HG03064 (cell line): ENCODE measurements around the gene DCTN1.
"Not testable (repeated sequence)": the region's sequence is repeated elsewhere in the genome, so short reads cannot be mapped to it uniquely, and the experiment has no call there.

Experiments used
- ATAC-seq: cut with Tn5 transposase; IDR thresholded peaks from one replicate; pipeline ENCODE4 v1.9.1; 2021; ENCODE audit warnings: low read depth; ENCODE audit not compliant: unreplicated experiment

DCTN1 gene

GRCh38 chr2:74373985-74374384 lies 6.1 kb downstream of the DCTN1 start:
- ATAC-seq = no peak

GRCh38 chr2:74373221-74373676 lies 6.9 kb downstream of the DCTN1 start:
- ATAC-seq = no peak

DNA sequence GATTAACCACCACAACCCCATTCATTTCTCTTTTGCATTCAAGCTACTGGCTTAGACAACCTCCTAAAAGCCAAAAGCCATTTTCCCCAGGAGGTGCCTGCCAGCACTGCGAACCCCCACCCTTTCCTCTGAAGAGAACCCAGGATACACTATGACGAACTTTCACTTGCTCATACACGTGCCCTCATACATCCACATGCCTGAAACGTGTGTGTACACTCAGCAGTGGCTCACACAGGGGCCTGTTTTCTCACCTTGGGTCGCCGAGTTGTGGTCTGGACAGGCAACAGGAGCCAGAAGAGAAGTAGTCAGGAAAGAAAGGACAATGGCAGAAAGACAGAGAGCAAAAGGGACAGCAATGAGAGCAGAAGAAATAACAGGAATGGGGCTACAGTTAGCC lies 7.4 kb downstream of the DCTN1 start:
- no peak for ATAC-seq

DNA sequence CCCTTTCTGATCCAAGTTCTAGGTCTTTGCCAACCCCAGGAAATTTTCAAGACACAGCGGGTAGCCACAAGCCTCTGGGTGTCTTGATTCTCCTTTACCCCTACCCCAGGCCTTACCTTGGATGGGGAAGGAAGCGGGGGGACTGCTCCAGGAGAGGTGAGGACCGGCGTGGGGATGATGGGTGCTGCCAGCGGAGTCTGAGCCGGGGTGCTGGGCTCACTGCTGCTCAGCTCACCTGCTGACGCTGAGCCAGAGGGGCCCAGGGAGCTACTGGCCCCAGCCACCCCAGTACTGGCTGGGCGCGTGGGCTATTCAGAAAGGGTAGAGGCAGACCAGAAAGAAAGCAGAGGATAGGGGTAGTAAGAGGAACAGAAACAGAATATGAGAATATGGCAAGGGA lies 8.7 kb downstream of the DCTN1 start:
- ATAC-seq = no peak

- ATAC-seq = no peak
These were observed 10.1 kb downstream of the DCTN1 start for GRCh38 chr2:74369976-74370375.

DNA sequence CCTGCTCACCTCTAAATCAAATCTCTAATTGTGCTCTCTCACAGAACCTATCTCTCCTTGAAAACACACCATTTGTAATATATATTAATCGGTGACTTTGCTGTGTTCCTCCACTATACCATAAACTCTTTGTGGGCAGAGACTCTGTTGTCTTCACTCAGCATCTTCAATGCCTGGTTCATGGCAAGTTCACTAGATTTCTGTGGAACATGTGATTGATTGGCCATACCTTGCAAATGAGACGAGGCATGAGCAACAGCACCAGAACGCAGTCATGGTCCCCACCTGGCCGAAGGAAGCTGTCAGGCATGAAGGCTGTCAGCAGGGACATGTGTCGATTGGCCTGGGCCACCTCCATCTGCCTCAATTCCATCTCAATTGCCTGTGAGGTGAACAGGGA lies 11.6 kb downstream of the DCTN1 start:
- ATAC-seq = no peak

DNA sequence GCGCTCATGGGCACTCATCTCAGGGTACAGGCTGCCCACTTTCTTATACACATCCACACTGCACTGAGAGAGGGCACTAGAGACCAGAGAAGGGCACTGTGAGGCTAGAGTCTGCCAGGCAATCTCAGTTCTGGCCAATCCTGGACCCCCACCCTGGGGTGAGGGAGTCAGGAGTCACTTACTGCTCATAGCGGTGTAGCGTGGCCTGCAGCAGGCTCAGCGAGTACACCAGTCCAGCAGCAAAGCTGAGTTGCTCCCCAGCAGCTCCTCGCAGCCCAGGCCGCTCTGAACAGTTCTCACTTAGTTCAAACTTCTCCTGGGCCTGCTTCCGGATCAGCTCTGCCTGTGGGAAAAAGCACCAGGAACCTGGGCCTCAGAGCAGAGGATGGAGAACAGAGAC lies 12.3 kb downstream of the DCTN1 start:
- ATAC-seq = no peak

DNA sequence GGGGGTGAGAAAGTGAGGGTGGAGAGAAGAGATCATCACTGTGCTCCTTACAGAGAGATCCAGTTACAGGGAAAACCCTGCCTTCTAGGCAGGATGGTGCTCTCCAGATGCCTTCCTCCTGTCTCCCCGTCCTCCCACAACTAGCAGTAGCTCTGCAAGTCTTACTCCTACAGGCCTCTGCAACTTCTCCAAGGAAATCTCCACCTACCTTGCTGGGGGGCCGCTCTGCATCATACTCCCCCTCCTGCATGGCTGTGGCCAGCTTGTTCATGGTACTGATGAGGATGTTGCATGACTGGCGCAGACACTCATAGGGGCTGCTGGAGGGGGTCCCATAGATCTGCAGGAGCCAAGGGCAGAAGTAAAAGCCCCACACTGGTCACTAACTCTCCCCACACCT lies 14.1 kb downstream of the DCTN1 start:
- ATAC-seq = no peak

- no peak for ATAC-seq
These were observed 15.3 kb downstream of the DCTN1 start for GRCh38 chr2:74364533-74365505.

DNA sequence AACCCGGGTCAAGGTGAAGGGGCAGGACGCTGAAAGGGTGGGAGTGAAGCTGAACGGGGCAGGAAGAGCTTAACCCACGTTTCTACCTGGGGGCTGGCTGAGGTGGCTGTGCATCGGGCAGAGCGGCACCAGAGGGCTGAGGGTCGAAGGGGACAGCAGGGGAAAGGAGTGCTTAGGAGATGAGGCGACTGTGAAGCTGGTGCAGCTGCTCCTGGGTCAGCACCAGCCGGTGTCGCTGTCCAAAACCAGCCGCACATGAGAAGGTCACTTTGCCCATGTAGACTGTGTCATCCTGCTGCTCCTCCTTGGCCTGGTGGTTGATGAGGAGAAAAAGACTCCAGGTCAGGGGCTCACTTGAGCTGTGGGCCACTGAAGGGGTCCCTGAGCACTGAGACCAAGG lies 18.8 kb downstream of the DCTN1 start:
- no peak for ATAC-seq

GRCh38 chr2:74357627-74358026 lies 22.5 kb downstream of the DCTN1 start:
- no peak for ATAC-seq

DNA sequence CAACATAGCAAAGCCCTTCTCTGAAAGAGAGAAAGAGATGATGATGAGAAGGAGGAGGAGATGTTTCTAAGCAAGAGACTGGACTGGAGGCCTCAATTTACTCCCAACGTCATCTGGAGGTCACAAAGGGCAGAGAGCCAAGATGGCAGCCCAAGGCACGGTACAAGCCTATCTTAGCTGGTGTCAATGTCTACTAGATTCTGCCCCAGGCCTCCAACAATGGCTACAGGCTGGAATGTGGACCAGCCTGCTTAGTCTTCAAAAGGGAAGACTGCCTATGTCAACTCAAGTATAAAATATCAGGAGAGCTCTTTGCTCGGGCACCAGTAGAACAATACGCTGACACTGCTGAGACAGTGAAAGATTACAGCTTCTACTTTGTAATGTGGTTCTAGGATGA lies 30.2 kb downstream of the DCTN1 start:
- no peak for ATAC-seq

- no peak for ATAC-seq
These were observed 32.4 kb downstream of the DCTN1 start for GRCh38 chr2:74347742-74348141.

- ATAC-seq = no peak
These were observed 32.8 kb downstream of the DCTN1 start for GRCh38 chr2:74347303-74347702.

DNA sequence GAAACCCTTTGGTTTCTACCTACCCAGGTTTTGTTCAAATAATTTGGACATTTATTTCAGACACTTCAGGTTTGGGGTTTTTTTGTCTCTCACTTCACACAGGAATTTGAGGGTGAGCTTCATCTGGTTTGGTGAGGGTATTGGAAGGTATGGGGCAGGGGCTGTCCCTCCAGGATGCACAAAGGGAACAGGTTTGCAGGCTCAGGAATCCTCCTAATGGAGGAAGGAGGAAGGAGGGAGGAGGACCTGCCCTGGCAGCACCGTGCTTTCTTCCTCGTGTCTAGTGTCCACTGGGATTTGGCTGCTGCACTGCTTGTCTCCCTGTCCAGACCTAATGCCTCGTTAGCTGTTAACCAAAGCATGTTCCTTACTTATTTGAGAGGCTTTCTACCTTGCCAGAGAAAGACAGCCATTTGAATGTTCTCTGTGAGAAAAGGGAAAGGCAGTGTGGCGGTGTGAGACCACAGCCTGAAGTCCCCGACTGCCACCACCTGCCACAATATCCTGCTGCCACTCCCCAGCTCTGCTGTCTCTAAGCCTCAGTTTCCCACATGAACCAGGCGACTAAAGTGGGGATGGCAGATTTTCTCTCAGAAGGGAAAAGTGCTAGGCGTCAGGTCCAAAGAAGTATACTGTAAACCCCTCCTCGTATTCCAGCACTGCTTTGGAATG lies 34.7 kb downstream of the DCTN1 start:
- ATAC-seq = no peak

GRCh38 chr2:74343316-74343715 lies 36.8 kb downstream of the DCTN1 start, which contains the start of gene SLC4A5:
Gene SLC4A5, minus strand, starts transcription at chr2:74343416. Its CDS starts 28,393 bp downstream, at chr2:74315023.
- no peak for ATAC-seq

DNA sequence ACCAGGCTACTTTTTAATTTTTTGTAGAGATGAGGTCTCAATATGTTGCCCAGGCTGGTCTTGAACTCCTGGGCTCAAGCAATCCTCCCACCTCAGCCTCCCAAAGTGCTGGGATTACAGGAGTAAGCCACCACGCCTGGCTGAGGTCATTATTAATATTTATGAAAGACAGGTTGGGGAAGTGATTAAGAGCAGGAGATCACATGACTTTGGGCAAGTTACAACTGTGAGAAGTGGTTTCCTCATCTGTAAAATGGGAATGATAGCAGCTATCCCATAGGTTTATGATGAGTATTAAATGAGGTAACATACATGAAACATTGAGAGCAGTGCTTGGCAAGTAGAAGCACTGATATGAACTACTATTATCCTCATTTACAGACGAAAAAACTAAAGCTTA lies 43.9 kb downstream of the DCTN1 start:
- ATAC-seq = not testable (repeated sequence)

DNA sequence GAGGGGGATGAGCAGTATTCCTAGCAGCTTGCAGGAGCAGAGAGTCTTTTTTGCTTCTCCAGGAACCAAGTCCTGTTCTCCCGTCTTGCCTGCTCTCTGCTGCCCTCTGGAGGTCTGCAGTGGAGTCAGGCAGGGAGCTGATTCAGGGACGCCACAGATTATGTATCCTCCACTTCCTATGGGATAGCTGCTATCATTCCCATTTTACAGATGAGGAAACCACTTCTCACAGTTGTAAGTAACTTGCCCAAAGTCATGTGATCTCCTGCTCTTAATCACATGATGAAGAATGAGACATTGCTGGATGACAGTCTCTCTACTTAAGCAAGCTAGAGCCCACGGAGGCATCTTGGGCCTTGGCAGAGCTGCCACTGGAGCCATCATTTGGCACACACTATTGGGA lies 45.2 kb downstream of the DCTN1 start:
- ATAC-seq = no peak

DNA sequence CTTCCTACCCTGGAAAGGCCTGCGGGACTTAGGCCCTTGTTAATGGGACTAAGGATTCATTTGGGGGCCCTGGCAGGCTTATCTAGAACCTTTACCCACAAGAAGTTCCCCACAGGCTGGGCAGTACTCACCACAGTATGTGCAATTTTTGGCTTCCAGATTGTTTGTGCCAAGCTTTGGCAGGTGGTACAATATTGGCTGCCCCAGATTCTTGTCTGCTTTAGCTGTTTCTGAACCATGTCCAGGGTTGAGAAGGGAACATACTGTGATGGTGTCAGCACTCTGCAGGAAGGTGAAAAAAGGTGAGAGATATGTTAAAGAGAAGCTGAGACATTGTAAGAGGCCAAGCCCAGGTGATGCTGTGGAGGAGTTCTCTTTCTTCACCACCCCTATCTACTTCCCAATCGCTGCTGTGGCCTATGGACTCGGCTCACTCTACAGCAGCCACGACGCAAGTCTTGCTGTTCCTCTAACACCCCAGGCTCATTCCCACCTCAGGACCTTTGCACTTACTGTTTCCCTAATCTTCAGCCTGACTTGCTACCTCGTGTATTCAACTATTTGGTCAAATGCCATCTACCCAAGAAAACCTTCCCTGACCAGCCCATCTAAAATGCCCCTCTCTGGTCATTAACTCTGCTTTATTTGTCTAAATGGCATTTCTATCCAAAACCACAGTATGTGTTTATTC lies 46.1 kb downstream of the DCTN1 start:
- no peak for ATAC-seq

GRCh38 chr2:74333175-74333574 lies 46.9 kb downstream of the DCTN1 start:
- ATAC-seq = no peak

DNA sequence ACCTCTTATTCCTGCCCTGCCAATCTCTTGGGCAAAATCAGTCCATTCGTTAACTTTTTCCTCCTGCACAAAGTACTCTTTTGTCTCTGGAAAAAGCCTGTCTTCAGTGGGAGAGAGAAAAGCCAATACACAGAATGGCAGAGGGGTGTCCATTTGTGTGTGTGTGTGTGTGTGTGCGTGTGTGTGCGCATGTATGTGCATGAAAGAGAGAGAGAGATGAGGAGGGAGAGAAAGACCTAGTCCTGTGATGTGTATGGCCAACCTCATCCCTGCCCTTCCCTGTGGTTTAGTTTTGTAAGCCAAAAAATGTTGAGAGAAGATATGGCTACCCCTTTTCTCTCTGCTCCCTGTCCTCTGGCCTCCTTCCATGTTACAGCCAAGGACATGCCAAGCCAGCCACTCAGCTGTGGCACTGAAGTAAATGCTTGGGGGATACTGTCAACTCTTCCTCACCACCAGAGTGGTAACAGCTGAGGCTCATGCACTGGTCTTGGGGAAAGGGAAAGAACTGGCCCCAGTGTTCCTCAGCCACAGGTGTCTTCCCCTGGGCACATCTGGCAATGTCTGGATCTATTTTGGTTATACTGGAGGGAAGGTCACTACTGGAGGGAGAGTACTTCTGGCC lies 47.4 kb downstream of the DCTN1 start:
- no peak for ATAC-seq
